CD4-positive, alpha-beta T cell treated with Interleukin-12 subunit alpha and Interleukin-12 subunit beta, for 1 hour (primary cell): ENCODE data around the gene AMOTL1.
A peak's percentile ranks its signal among the peaks of the same experiment; 100 is the strongest.

Source experiments
- DNase-seq: peaks from one replicate; pipeline ENCODE4 v3.0.0-alpha.2; 2020

Gene AMOTL1

GRCh38 chr11:94767701-94768601, at the start of gene AMOTL1:
TSS of gene AMOTL1 (plus strand) at chr11:94768356. CDS start at chr11:94768512, 156 bp downstream.
- peak; percentile 15 for DNase-seq

- no peak for DNase-seq
Observed at GRCh38 chr11:94719876-94720275, 48.3 kb upstream of the AMOTL1 start.

- no peak for DNase-seq
Observed at GRCh38 chr11:94721565-94722292, 46.4 kb upstream of the AMOTL1 start.

- no peak for DNase-seq
Observed at GRCh38 chr11:94722735-94723134, 45.4 kb upstream of the AMOTL1 start.

- DNase-seq, result no peak
Observed at GRCh38 chr11:94725097-94725496, 43.1 kb upstream of the AMOTL1 start.

GRCh38 chr11:94727819-94728218, 40.3 kb upstream of the AMOTL1 start:
- no peak for DNase-seq

- DNase-seq, result no peak
Observed at GRCh38 chr11:94728541-94728940, 39.6 kb upstream of the AMOTL1 start.

GRCh38 chr11:94728966-94729751, 39.0 kb upstream of the AMOTL1 start:
- DNase-seq, result no peak

GRCh38 chr11:94730153-94730552, 38.0 kb upstream of the AMOTL1 start:
- no peak for DNase-seq

GRCh38 chr11:94731880-94732601, 36.1 kb upstream of the AMOTL1 start:
- DNase-seq, result no peak

GRCh38 chr11:94732617-94733281, 35.4 kb upstream of the AMOTL1 start:
- DNase-seq, result no peak

GRCh38 chr11:94734563-94735275, 33.4 kb upstream of the AMOTL1 start:
- no peak for DNase-seq

GRCh38 chr11:94735907-94736306, 32.2 kb upstream of the AMOTL1 start:
- DNase-seq, result no peak

- no peak for DNase-seq
Observed at GRCh38 chr11:94737171-94737611, 31.0 kb upstream of the AMOTL1 start.

- no peak for DNase-seq
Observed at GRCh38 chr11:94738746-94739145, 29.4 kb upstream of the AMOTL1 start.

- DNase-seq, result no peak
Observed at GRCh38 chr11:94739331-94739730, 28.8 kb upstream of the AMOTL1 start.

- DNase-seq, result no peak
Observed at GRCh38 chr11:94740083-94741021, 27.8 kb upstream of the AMOTL1 start.

GRCh38 chr11:94741022-94741679, 27.0 kb upstream of the AMOTL1 start:
- DNase-seq, result no peak

GRCh38 chr11:94742665-94743064, 25.5 kb upstream of the AMOTL1 start:
- no peak for DNase-seq
